ENCODE results near the gene DYNC2I2. TPM values are rescaled to one million over a fixed set of nuclear protein-coding genes. Genes with fewer than 3 reads are reported as not detected.

DYNC2I2 gene
- total and polyA plus RNA-seq, 2 donors (not counting 3 experiments of a cell fraction or from before 2014, with no cell fraction given), result 73.6 to 82.6 TPM

- TF ChIP-seq JUN (IDR thresholded peaks at IDR 0.05; ENCODE audit: borderline replicate concordance, insufficient read depth, insufficient read length, low read depth), result no peak
- no peak for TF ChIP-seq CTCF (IDR thresholded peaks at IDR 0.05; ENCODE audit: extremely low read depth in 1 of 2, insufficient read depth in 1 of 2, low read depth in 1 of 2, low read length in 2 of 2)
- no peak for TF ChIP-seq MYC (IDR thresholded peaks at IDR 0.05; ENCODE audit: low read depth, low read length)
- TF ChIP-seq POLR2A (IDR thresholded peaks at IDR 0.05; ENCODE audit: low read depth, low read length), result no peak
- TF ChIP-seq POLR2AphosphoS5 (IDR thresholded peaks at IDR 0.05; ENCODE audit: insufficient read depth, low read depth, low read length), result no peak
- no peak for TF ChIP-seq EZH2 (IDR thresholded peaks at IDR 0.05; ENCODE audit: borderline replicate concordance, low read depth, low read length, severe bottlenecking)
- no peak for TF ChIP-seq FOS (IDR thresholded peaks at IDR 0.05; ENCODE audit: borderline replicate concordance, insufficient read depth, low read length)
- no peak for TF ChIP-seq GATA2 (IDR thresholded peaks at IDR 0.05; ENCODE audit: insufficient read depth, insufficient read length, low read depth, low read length)
- no peak for TF ChIP-seq MAX (IDR thresholded peaks at IDR 0.05; ENCODE audit: insufficient read depth, insufficient read length)
- Histone ChIP-seq H3K4me1 (ENCODE audit: control insufficient read depth, extremely low read depth, insufficient read depth, low read length) (no peaks in the 10 kb centered on the region), H4K20me1 (replicated peaks; ENCODE audit: control insufficient read depth, extremely low read depth, insufficient read depth, low read length) (no peaks in the 10 kb centered on the region), H3K27ac (ENCODE audit: insufficient read depth, low read depth, low read length) (no peak overlapping the region), H3K9me3 (replicated peaks; ENCODE audit: control insufficient read depth, insufficient read depth, low read length) (no peaks in the 10 kb centered on the region), H3K9ac (replicated peaks; ENCODE audit: extremely low read depth, insufficient read depth, low read length) (no peak overlapping the region), H3K79me2 (ENCODE audit: control insufficient read depth, insufficient read depth, low read length) (no peaks in the 10 kb centered on the region), H3K27me3 (ENCODE audit: control insufficient read depth in 2 of 2, insufficient read depth in 2 of 2, low read length in 2 of 2) (no peaks in the 10 kb centered on the region), H3K4me3 (replicated peaks in 1 of 3; ENCODE audit: insufficient read depth in 1 of 3, low read depth in 1 of 3, low read length in 3 of 3) (no peak overlapping the region), H3K36me3 (ENCODE audit: control insufficient read depth in 2 of 2, extremely low read depth in 1 of 2, insufficient read depth in 2 of 2, low read length in 2 of 2) (no peaks in the 10 kb centered on the region), H3K4me2 (ENCODE audit: insufficient read depth, low read length) (no peak overlapping the region), H2AFZ (ENCODE audit: low read depth, low read length) (no peak overlapping the region), H3K9me1 (replicated peaks; ENCODE audit: control insufficient read depth, extremely low read depth, insufficient read depth, low read length) (no peaks in the 10 kb centered on the region)
- DNase-seq (ENCODE audit: low read depth, low spot score) (no peak), FAIRE-seq (no peak)
- intact Hi-C loops (cut with micrococcal nuclease), result no loop called here
- no TSS peak for BruUV-seq (replicated peaks)
- ChIA-PET CTCF (no interaction called here), POLR2A (no interaction called here)
- dilution Hi-C loops (cut with MboI; ENCODE audit: extremely low pct_ligation_motif_present, low sequenced_read_pairs), result no loop called here
Measured at GRCh38 chr9:128677794-128678193, 21.1 kb upstream of the DYNC2I2 start.

Measured in endothelial cell of umbilical vein (primary cell).